Astrocyte (in vitro differentiated cells and primary cell): ENCODE measurements around the gene DENND6A. TPM values are rescaled to one million over a fixed set of nuclear protein-coding genes. Genes with fewer than 3 reads are reported as not detected.

ENCODE experiments used
- DNase-seq: peaks from one replicate; pipeline ENCODE4 v3.0.0-alpha.2; 2010; ENCODE audit warnings: low read depth
- FAIRE-seq: peaks from 2 replicates; lab custom pipeline; 2011; peaks lifted over from hg19 to GRCh38; lab: Jason Lieb, UNC
- H2AFZ ChIP-seq: 2 replicates; pipeline ENCODE4 v1.6.0; 2012; ENCODE audit warnings: low read depth, low read length, inconsistent platforms
- H3K27ac ChIP-seq: 2 replicates; pipeline ENCODE4 v1.5.1; 2011; ENCODE audit warnings: low read depth, low read length, inconsistent platforms
- H3K27me3 ChIP-seq: 2 replicates; pipeline ENCODE4 v1.6.0; 2011; ENCODE audit warnings: low read length, inconsistent platforms; ENCODE audit not compliant: insufficient read depth
- H3K36me3 ChIP-seq: 2 replicates; pipeline ENCODE4 v1.5.1; 2011; ENCODE audit warnings: low read length, inconsistent platforms; ENCODE audit not compliant: insufficient read depth
- H3K4me1 ChIP-seq: 2 replicates; pipeline ENCODE4 v1.5.1; 2011; ENCODE audit warnings: low read length, inconsistent platforms; ENCODE audit not compliant: insufficient read depth
- H3K4me2 ChIP-seq: 2 replicates; pipeline ENCODE4 v1.6.0; 2012; ENCODE audit warnings: low read length, inconsistent platforms
- H3K4me3 ChIP-seq: 2 replicates; pipeline ENCODE4 v1.5.1; 2011; ENCODE audit warnings: low read depth, mild to moderate bottlenecking, low read length, inconsistent platforms; ENCODE audit not compliant: insufficient read depth
- H3K79me2 ChIP-seq: 2 replicates; pipeline ENCODE4 v1.6.0; 2012; ENCODE audit warnings: mild to moderate bottlenecking, low read length, inconsistent platforms; ENCODE audit not compliant: insufficient read depth
- H3K9ac ChIP-seq: 2 replicates; pipeline ENCODE4 v1.6.0; 2012; ENCODE audit warnings: mild to moderate bottlenecking, low read length, inconsistent platforms
- H3K9me3 ChIP-seq: 2 replicates; pipeline ENCODE4 v1.5.1; 2012; ENCODE audit warnings: low read depth, mild to moderate bottlenecking, low read length, inconsistent platforms; ENCODE audit not compliant: insufficient read depth
- H4K20me1 ChIP-seq: 2 replicates; pipeline ENCODE4 v1.6.0; 2012; ENCODE audit warnings: low read length, inconsistent platforms; ENCODE audit not compliant: insufficient read depth
- H3K27ac Mint-ChIP-seq: one replicate; pipeline ENCODE4 v1.8.0; 2021; ENCODE audit warnings: mild to moderate bottlenecking, mixed read lengths; ENCODE audit not compliant: unreplicated experiment
- H3K27me3 Mint-ChIP-seq: one replicate; pipeline ENCODE4 v1.8.0; 2021; ENCODE audit warnings: low read depth, mixed read lengths; ENCODE audit not compliant: unreplicated experiment
- H3K36me3 Mint-ChIP-seq: one replicate; pipeline ENCODE4 v1.8.0; 2021; ENCODE audit warnings: low read depth, mixed read lengths; ENCODE audit not compliant: unreplicated experiment
- H3K4me1 Mint-ChIP-seq: one replicate; pipeline ENCODE4 v1.8.0; 2021; ENCODE audit warnings: low read depth, mixed read lengths; ENCODE audit not compliant: unreplicated experiment
- H3K4me3 Mint-ChIP-seq: one replicate; pipeline ENCODE4 v1.8.0; 2021; ENCODE audit warnings: mild to moderate bottlenecking, moderate library complexity, mixed read lengths; ENCODE audit not compliant: unreplicated experiment
- H3K9me3 Mint-ChIP-seq: one replicate; pipeline ENCODE4 v1.8.0; 2021; ENCODE audit warnings: mild to moderate bottlenecking, mixed read lengths; ENCODE audit not compliant: unreplicated experiment
- EZH2 ChIP-seq: IDR thresholded peaks from 2 replicates; pipeline ENCODE4 v1.6.1; 2012; ENCODE audit warnings: mild to moderate bottlenecking, low read length, inconsistent platforms; ENCODE audit not compliant: insufficient read depth
- total RNA-seq: library from RNA; stranded (reverse); gene quantifications from 2 replicates; pipeline ENCODE4 v1.2.1, GENCODE V29; 2021
- TF ChIP-seq, protein P1 (sequence below): IDR thresholded peaks from 2 replicates; pipeline ENCODE4 v1.5.1; 2011; ENCODE audit warnings: low read depth, mild to moderate bottlenecking, inconsistent platforms, low read length, moderate library complexity; ENCODE audit not compliant: insufficient read depth

The DENND6A gene
- total RNA-seq, 1 donor from 2014 or later: 6.6 TPM

DNA sequence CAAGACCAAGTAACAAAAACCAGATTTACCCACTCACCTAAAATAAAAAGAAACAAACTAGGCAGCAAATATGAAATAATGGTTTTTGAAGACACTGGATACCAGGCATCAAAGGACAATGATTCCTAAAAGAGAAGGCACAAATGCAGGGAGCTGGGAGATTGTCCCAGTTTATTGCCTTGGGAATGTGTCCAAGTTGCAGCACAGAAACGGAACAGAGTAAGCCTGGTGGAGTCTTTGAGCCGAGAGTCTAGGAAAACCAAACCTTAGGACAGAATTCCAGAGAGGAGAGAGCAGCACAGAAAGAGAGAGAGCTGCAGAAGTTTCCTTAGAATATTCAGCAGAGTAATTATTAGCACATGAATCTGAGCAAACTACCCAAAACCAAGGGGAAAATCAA lies 87.9 kb downstream of the DENND6A start:
- TF ChIP-seq, protein P1, sequence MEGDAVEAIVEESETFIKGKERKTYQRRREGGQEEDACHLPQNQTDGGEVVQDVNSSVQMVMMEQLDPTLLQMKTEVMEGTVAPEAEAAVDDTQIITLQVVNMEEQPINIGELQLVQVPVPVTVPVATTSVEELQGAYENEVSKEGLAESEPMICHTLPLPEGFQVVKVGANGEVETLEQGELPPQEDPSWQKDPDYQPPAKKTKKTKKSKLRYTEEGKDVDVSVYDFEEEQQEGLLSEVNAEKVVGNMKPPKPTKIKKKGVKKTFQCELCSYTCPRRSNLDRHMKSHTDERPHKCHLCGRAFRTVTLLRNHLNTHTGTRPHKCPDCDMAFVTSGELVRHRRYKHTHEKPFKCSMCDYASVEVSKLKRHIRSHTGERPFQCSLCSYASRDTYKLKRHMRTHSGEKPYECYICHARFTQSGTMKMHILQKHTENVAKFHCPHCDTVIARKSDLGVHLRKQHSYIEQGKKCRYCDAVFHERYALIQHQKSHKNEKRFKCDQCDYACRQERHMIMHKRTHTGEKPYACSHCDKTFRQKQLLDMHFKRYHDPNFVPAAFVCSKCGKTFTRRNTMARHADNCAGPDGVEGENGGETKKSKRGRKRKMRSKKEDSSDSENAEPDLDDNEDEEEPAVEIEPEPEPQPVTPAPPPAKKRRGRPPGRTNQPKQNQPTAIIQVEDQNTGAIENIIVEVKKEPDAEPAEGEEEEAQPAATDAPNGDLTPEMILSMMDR: no peak
- no peak for TF ChIP-seq EZH2
- Histone ChIP-seq H3K4me1 (no peaks in the 10 kb centered on the region), H3K9me3 (no peaks in the 10 kb centered on the region), H3K27ac (no peak overlapping the region), H3K4me3 (no peak overlapping the region), H2AFZ (no peak overlapping the region), H3K9ac (no peak overlapping the region), H3K27me3 (no peaks in the 10 kb centered on the region), H3K4me2 (no peak overlapping the region), H4K20me1 (no peaks in the 10 kb centered on the region), H3K36me3 (no peaks in the 10 kb centered on the region), H3K79me2 (no peaks in the 10 kb centered on the region)
- FAIRE-seq (no peak), DNase-seq (no peak)
- H3K36me3 Mint-ChIP-seq: peaks cover 21% of the 10 kb centered on the region
- peaks cover 21% of the 10 kb centered on the region for H3K9me3 Mint-ChIP-seq
- H3K4me3 Mint-ChIP-seq: no peak overlapping the region
- H3K27ac Mint-ChIP-seq: no peak overlapping the region
- H3K4me1 Mint-ChIP-seq: no peaks in the 10 kb centered on the region
- no peaks in the 10 kb centered on the region for H3K27me3 Mint-ChIP-seq

DNA sequence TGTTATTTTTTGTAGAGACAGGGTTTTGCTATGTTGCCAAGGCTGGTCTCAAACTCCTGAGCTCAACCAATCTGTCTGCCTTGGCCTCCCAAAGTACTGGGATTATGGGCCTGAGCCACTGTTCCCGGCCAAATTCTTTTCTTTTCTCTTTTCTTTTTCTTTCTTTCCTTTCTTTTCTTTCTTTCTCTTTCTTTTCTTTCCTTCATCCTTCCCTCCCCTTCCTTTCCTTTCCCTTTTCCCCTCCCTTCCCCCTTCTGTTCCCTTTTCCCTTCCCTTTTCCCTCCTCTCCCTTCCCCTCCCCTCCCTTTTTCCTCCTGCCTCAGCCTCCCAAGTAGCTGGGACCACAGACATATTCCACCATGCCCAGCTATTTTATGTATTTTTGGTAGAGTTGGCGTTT lies 92.7 kb downstream of the DENND6A start:
- Histone ChIP-seq H3K79me2 (peaks cover 29% of the 10 kb centered on the region), H3K4me2 (no peak overlapping the region), H3K36me3 (peaks cover under 1% of the 10 kb centered on the region), H3K27ac (no peak overlapping the region), H4K20me1 (peaks cover 15% of the 10 kb centered on the region), H3K9me3 (no peaks in the 10 kb centered on the region), H2AFZ (no peak overlapping the region), H3K27me3 (no peaks in the 10 kb centered on the region), H3K4me1 (peaks cover 8% of the 10 kb centered on the region), H3K9ac (no peak overlapping the region), H3K4me3 (no peak overlapping the region)
- DNase-seq: no peak
- Mint-ChIP-seq H3K27me3 (no peaks in the 10 kb centered on the region), H3K4me3 (no peak overlapping the region), H3K27ac (no peak overlapping the region), H3K9me3 (no peaks in the 10 kb centered on the region), H3K4me1 (peaks cover 5% of the 10 kb centered on the region), H3K36me3 (no peaks in the 10 kb centered on the region)
- FAIRE-seq: no peak
- no peak for TF ChIP-seq EZH2
- TF ChIP-seq, protein P1: no peak

DNA sequence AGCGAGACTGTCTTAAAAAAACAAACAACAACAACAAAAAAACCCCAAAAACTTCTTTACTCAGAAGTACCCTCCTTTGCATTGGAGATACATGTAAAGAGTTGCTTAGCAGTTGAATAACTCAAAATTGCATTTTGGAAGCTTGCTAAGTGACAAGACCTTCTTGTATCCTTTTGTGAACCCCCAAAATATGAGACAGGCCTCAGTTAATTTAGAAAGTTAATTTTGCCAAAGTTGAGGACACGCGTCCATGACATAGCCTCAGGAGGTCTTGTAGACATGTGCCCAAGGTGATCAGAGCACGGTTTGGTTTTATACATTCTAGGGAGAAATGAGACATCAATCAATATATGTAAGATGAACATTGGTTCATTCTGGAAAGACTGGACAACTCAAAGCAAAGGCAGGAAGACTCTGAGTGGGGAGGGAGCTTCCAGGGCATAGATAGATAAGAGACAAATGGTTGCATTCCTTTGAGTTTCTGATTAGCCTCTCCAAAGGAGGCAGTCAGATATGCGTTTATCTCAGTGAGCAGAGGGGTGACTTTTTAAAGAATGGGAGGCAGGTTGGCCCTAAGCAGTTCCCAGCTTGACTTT lies 94.0 kb downstream of the DENND6A start:
- Histone ChIP-seq H3K4me1 (peaks cover 15% of the 10 kb centered on the region), H3K4me2 (peak overlapping the region; percentile 88), H3K9me3 (no peaks in the 10 kb centered on the region), H3K27me3 (no peaks in the 10 kb centered on the region), H4K20me1 (peaks cover 29% of the 10 kb centered on the region), H3K9ac (peak overlapping the region; percentile 93), H2AFZ (no peak overlapping the region), H3K36me3 (peaks cover 9% of the 10 kb centered on the region), H3K4me3 (peak overlapping the region; percentile 75), H3K27ac (peak overlapping the region; percentile 96), H3K79me2 (peaks cover 42% of the 10 kb centered on the region)
- FAIRE-seq: no peak
- Mint-ChIP-seq H3K4me3 (peak overlapping the region; percentile 93), H3K9me3 (no peaks in the 10 kb centered on the region), H3K36me3 (peaks cover 2% of the 10 kb centered on the region), H3K27me3 (no peaks in the 10 kb centered on the region), H3K27ac (peak overlapping the region; percentile 95), H3K4me1 (peaks cover 6% of the 10 kb centered on the region)
- TF ChIP-seq EZH2: no peak
- TF ChIP-seq, protein P1: no peak
- no peak for DNase-seq
